Astrocyte of the spinal cord (primary cell): ENCODE data around the gene FBN3.

Source experiments
- DNase-seq: peaks from one replicate; pipeline ENCODE4 v3.0.0; 2011; ENCODE audit warnings: low read depth, low spot score
- H3K4me3 ChIP-seq: 2 replicates; pipeline ENCODE4 v1.5.1; 2011; ENCODE audit warnings: low read depth, mild to moderate bottlenecking, low read length, moderate library complexity
- in situ Hi-C: cut with HindIII; loops from 2 replicates; pipeline ENCODE4 v1.10.0; 2017; ENCODE audit warnings: low sequenced_read_pairs
- TF ChIP-seq, protein P1 (sequence below): IDR thresholded peaks from 2 replicates; pipeline ENCODE4 v1.5.1; 2012; ENCODE audit warnings: low read depth, mild to moderate bottlenecking, low read length, inconsistent platforms

Gene FBN3

GRCh38 chr19:8149261-8150094 lies at the start of gene FBN3:
FBN3 (minus strand) TSS chr19:8149592; CDS start chr19:8147480, 2,112 bp downstream.
- H3K4me3 ChIP-seq = no peak within 1 kb of the TSS
- in situ Hi-C loops = no loop called here
- no peak for DNase-seq
- TF ChIP-seq, protein P1, sequence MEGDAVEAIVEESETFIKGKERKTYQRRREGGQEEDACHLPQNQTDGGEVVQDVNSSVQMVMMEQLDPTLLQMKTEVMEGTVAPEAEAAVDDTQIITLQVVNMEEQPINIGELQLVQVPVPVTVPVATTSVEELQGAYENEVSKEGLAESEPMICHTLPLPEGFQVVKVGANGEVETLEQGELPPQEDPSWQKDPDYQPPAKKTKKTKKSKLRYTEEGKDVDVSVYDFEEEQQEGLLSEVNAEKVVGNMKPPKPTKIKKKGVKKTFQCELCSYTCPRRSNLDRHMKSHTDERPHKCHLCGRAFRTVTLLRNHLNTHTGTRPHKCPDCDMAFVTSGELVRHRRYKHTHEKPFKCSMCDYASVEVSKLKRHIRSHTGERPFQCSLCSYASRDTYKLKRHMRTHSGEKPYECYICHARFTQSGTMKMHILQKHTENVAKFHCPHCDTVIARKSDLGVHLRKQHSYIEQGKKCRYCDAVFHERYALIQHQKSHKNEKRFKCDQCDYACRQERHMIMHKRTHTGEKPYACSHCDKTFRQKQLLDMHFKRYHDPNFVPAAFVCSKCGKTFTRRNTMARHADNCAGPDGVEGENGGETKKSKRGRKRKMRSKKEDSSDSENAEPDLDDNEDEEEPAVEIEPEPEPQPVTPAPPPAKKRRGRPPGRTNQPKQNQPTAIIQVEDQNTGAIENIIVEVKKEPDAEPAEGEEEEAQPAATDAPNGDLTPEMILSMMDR = no peak

DNA sequence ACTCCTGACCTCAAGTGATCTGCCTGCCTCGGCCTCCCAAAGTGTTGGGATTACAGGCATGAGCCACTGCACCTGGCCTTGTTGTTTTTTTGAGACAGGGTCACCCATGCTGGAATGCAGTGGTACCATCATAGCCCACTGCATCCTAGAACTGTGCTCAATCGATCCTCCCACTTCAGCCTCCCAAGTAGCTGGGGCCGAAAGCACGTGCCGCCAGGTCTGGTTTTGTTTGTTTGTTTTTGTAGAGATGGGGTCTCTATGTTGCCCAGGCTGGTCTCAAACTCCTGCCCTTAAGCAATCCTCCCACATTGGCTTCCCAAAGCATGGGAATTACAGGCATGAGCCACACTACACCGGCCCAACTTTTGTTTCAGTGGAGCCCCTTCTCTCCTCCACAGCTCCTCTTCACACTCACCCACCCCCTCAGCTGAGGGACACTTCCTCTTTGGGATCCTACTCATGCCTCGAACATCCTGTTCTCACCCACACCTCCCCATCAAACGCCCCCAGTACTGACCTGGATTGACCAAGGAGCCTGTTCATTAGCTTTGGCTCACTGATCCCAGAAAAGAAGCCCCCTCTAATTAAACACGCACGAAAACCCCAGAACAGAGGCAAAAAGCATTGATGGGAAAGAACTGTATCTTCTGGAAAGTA lies 47.0 kb upstream of the FBN3 start:
- TF ChIP-seq, protein P1 = no peak
- no peak overlapping the region for H3K4me3 ChIP-seq
- in situ Hi-C loops = no loop called here
- DNase-seq = no peak

DNA sequence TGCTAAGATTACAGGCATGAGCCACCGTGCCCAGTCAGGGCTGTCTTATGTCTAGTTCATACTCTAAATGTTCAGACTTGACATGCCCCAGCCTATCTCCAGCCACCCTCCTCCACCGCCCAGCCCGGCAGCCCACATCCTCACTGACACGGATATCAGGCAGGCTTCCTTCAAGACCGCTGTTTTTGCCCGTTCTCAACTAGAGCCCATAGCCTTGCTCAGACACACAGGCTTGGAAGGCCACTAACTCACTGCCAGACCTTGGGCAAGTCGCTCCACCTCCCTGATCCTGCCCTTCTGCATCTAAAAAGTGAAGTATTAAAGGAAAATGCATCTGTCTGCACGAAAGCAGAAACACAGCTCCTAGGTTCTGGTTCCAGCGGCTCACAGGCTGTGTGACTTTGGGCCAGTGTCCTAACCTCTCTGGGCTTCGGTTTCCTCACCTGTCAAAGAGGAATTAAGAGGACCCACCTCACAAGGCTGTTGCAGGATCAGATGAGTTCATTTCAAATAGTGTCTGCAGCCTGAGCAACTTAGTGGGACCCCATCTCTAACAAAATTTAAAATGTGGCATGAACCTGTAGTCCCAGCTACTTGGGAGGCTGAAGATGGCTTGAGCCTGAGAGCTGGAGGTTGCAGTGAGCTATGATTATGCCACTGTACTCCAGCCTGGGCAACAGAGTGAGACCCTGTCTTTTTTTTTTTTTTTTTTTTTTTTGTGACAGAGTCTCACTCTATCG lies 45.3 kb upstream of the FBN3 start:
- in situ Hi-C loops = no loop called here
- TF ChIP-seq, protein P1 = no peak
- no peak for DNase-seq
- no peak overlapping the region for H3K4me3 ChIP-seq

DNA sequence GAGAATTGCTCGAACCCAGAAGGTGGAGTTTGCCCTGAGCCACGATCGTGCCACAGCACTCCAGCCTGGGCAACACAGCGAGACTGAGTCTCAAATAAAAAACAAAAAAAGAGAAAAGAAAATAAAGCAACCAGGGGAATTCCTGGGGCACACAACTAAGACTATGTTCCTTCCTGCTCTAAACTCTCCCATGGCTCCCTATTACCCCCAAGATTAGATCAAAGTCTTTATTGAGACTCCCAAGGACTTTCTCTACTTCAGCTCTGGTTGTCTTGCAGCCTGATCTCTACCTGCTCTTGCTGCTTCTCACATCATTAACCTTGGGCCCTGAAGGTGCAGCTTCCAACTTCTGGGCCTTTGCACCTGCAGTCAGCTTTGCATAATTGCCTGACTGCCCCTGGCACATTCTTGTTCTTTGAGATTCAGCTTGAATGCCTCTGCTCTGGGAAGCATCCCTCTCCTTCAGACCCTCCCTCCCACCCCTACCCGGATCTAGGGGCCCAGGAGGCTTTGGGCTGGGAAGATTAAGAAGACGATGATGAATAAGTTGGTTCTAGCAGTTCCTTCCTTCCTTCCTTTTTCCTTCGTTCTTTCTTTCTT lies 42.9 kb upstream of the FBN3 start:
- no peak overlapping the region for H3K4me3 ChIP-seq
- DNase-seq = no peak
- in situ Hi-C loops = no loop called here
- TF ChIP-seq, protein P1 = no peak

- H3K4me3 ChIP-seq = no peak overlapping the region
- in situ Hi-C loops = no loop called here
- DNase-seq = no peak
- TF ChIP-seq, protein P1 = no peak
These were observed 36.1 kb upstream of the FBN3 start for GRCh38 chr19:8185343-8186068.
